Panc1 (cell line): Measurements from ENCODE around the gene ARFGAP1. TPM values are rescaled to one million over a fixed set of nuclear protein-coding genes. Genes with fewer than 3 reads are reported as not detected.
A peak's percentile ranks its signal among the peaks of the same experiment; 100 is the strongest.

Source experiments
- ATAC-seq: fragments of 200-7000 bp; cut with Tn5 transposase; 2 replicates; pipeline ENCODE4 v1.9.1; 2020; ENCODE audit warnings: mild to moderate bottlenecking, moderate library complexity
- BruUV-seq: library from RNA; stranded (reverse); fragments of 400-500 nt; replicated peaks from 2 replicates; lab custom pipeline; 2021; lab: Mats Ljungman, UMichigan
- CTCF ChIA-PET: fragments of 300-600 bp; sonication (Branson Sonifier 250); formaldehyde crosslinking; loops from one replicate; lab custom pipeline; 2022; ENCODE audit warnings: antibody characterized with exemption; lab: Charles Lee
- POLR2A ChIA-PET: fragments of 300-600 bp; sonication (Branson Sonifier 250); formaldehyde crosslinking; loops from one replicate; lab custom pipeline; 2022; ENCODE audit warnings: antibody characterized with exemption; lab: Charles Lee
- DNase-seq: peaks from one replicate; pipeline ENCODE4 v3.0.0-alpha.2; 2010; ENCODE audit warnings: low read depth, low spot score
- H3K27ac ChIP-seq: 2 replicates; pipeline ENCODE4 v1.5.1; 2011; ENCODE audit warnings: mild to moderate bottlenecking, low read length, inconsistent platforms
- H3K27me3 ChIP-seq: fragments of 200-500 bp; sonication (Bioruptor generic); 2 replicates; pipeline ENCODE4 v1.6.0; 2014; ENCODE audit warnings: low read length, inconsistent platforms; ENCODE audit not compliant: control insufficient read depth, insufficient read depth
- H3K36me3 ChIP-seq: fragments of 200-500 bp; sonication (Bioruptor generic); 2 replicates; pipeline ENCODE4 v1.5.1; 2014; ENCODE audit warnings: inconsistent platforms, mild to moderate bottlenecking, low read length, moderate library complexity; ENCODE audit not compliant: control insufficient read depth, insufficient read depth
- H3K4me1 ChIP-seq: 2 replicates; pipeline ENCODE4 v1.5.1; 2011; ENCODE audit warnings: inconsistent platforms, mild to moderate bottlenecking, low read length, moderate library complexity; ENCODE audit not compliant: control insufficient read depth, insufficient read depth
- H3K4me3 ChIP-seq, 2 experiments: 2 replicates each; pipeline ENCODE4 v1.5.1; 2011 to 2012; ENCODE audit warnings: low read depth in 2 of 2, low read length in 2 of 2, mild to moderate bottlenecking in 2 of 2, inconsistent platforms in 1 of 2, moderate library complexity in 1 of 2
- H3K9me3 ChIP-seq: fragments of 200-500 bp; sonication (Bioruptor generic); 2 replicates; pipeline ENCODE4 v1.5.1; 2014; ENCODE audit warnings: low read depth, mild to moderate bottlenecking, inconsistent platforms, low read length, moderate library complexity; ENCODE audit not compliant: control insufficient read depth, insufficient read depth
- POLR2AphosphoS5 ChIP-seq: IDR thresholded peaks from 2 replicates; pipeline ENCODE4 v1.6.1; 2012; ENCODE audit warnings: mild to moderate bottlenecking, low read depth, low read length, moderate library complexity
- REST ChIP-seq, 2 experiments: IDR thresholded peaks; 2 replicates each; pipeline ENCODE4 v1.6.1; 2011 to 2012; ENCODE audit warnings: low read depth in 2 of 2, control low read depth in 1 of 2, low read length in 1 of 2, mild to moderate bottlenecking in 1 of 2, moderate library complexity in 1 of 2; ENCODE audit not compliant: insufficient read depth in 1 of 2
- SIN3A ChIP-seq: IDR thresholded peaks from 2 replicates; pipeline ENCODE4 v1.6.1; 2012; ENCODE audit warnings: low read depth, mild to moderate bottlenecking, low read length, moderate library complexity, borderline replicate concordance; ENCODE audit not compliant: insufficient read depth
- TCF7L2 ChIP-seq: IDR thresholded peaks from 2 replicates; pipeline ENCODE4 v1.6.1; 2011; ENCODE audit warnings: mild to moderate bottlenecking, low read depth, low read length, inconsistent platforms
- in situ Hi-C: cut with HindIII; loops from 2 replicates; pipeline ENCODE4 v1.10.0; 2016; ENCODE audit warnings: low sequenced_read_pairs, low pct_unique_long_range_greater_than_20kb
- intact Hi-C: fragments of 100-400 bp; cut with micrococcal nuclease; formaldehyde crosslinking; loops from one replicate; pipeline ENCODE4 v1.10.0; 2022; ENCODE audit not compliant: unreplicated experiment
- total RNA-seq: library from RNA; stranded (reverse); gene quantifications from one replicate; pipeline ENCODE4 v1.2.1, GENCODE V29; 2021; ENCODE audit not compliant: unreplicated experiment
- TF ChIP-seq, protein P1 (sequence below): fragments of 450-650 bp; IDR thresholded peaks from 2 replicates; pipeline ENCODE4 v1.5.1; 2017; ENCODE audit warnings: mild to moderate bottlenecking

Gene ARFGAP1
- total RNA-seq, 1 experiment from 2014 or later: 110 TPM

GRCh38 chr20:63260521-63260920 lies 12.1 kb upstream of the ARFGAP1 start:
- BruUV-seq: no TSS peak
- Histone ChIP-seq H3K9me3 (no peaks in the 10 kb centered on the region), H3K4me3 (no peak overlapping the region), H3K4me1 (no peaks in the 10 kb centered on the region), H3K36me3 (no peaks in the 10 kb centered on the region), H3K27ac (no peak overlapping the region), H3K27me3 (no peaks in the 10 kb centered on the region)
- in situ Hi-C loops: no loop called here
- 0 out of 2 replicates have a peak, but pooled peaks have one; percentile 4 for ATAC-seq
- TF ChIP-seq SIN3A: no peak
- no peak for TF ChIP-seq POLR2AphosphoS5
- no peak for TF ChIP-seq TCF7L2
- TF ChIP-seq, protein P1, sequence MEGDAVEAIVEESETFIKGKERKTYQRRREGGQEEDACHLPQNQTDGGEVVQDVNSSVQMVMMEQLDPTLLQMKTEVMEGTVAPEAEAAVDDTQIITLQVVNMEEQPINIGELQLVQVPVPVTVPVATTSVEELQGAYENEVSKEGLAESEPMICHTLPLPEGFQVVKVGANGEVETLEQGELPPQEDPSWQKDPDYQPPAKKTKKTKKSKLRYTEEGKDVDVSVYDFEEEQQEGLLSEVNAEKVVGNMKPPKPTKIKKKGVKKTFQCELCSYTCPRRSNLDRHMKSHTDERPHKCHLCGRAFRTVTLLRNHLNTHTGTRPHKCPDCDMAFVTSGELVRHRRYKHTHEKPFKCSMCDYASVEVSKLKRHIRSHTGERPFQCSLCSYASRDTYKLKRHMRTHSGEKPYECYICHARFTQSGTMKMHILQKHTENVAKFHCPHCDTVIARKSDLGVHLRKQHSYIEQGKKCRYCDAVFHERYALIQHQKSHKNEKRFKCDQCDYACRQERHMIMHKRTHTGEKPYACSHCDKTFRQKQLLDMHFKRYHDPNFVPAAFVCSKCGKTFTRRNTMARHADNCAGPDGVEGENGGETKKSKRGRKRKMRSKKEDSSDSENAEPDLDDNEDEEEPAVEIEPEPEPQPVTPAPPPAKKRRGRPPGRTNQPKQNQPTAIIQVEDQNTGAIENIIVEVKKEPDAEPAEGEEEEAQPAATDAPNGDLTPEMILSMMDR: no peak
- no peak for TF ChIP-seq REST (IDR thresholded peaks at IDR 0.05; ENCODE audit: insufficient read depth in 1 of 2, low read depth in 2 of 2, low read length in 1 of 2)
- ChIA-PET POLR2A (no interaction called here), CTCF (no interaction called here)
- no peak for DNase-seq
- intact Hi-C loops: no loop called here

DNA sequence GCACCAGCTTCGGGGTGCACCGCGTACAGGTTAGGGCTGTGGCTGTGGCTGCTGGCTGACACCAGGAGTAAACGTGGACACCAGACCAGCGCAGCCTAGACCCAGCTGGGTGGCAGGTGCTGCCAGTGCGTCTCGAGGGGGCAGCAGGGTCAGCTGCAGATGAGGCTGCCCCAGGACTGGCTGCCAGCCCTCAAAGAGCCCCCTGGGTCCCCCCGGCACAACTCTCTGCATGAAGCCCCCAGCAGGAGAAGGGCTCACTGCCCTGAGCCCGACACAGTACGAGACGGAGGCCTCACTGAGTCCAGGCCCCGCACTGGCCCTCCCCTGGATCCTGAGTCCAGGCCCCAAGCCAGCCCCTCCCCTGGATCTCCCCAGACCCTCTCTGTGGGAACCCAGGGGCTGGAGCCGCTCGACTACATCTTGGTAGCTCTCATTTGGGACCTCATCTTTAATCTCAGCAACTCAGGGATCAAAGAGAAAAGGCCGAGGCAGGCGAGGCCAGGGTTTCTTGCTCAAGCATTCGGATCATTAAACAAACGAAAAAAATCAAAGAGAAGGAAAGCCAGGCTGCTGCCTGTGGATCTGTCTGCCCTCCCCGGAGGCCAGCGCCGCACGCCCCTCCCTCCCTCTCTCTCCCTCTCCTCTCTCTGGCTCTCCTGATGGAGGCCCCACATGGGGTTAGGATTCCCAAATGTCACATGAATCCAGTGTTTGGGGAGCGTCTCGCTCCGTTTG lies 11.4 kb upstream of the ARFGAP1 start:
- no peaks in the 10 kb centered on the region for H3K4me1 ChIP-seq
- no peaks in the 10 kb centered on the region for H3K27me3 ChIP-seq
- H3K4me3 ChIP-seq: no peak overlapping the region
- H3K27ac ChIP-seq: no peak overlapping the region
- TF ChIP-seq TCF7L2: no peak
- BruUV-seq: no TSS peak
- ATAC-seq (peak; percentile 23; the same call in 1 of the 2 replicates), DNase-seq (no peak)
- CTCF ChIA-PET: no interaction called here
- intact Hi-C loops (no loop called here), in situ Hi-C loops (no loop called here)
- no peaks in the 10 kb centered on the region for H3K9me3 ChIP-seq
- POLR2A ChIA-PET: no interaction called here
- H3K36me3 ChIP-seq: no peaks in the 10 kb centered on the region

DNA sequence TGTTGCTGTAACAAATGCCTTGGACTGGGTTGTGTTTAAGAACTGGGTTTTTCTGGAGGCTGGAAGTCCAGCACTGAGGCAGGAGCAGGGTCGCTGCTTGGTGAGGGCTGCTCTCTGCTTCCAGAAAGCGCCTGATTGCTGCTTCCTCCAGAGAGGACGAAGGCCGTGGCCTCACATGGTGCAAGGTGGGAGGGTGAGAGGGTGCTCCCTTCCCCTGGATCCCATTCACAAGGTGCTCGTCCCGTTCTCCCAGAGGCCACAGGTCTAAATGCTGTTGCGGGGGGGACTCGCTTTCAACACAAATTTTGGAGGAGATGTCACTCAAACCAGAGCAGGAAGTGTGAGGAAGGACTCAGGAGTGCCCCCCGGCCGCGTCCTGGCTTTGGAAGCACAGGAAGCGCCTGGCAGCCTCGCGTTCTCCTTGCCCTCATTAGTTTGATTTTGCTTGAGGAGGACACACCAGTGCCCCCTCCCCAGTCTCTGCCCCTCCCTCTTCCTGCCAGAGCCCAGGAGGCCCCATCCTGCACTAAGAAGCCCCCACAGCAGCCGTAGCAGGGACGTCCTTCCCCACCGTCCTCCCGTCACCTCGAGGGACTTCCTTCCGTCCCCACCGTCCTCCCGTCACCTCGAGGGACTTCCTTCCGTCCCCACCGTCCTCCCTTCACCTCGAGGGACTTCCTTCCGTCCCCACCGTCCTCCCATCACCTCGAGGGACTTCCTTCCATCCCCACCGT lies 10.7 kb upstream of the ARFGAP1 start:
- intact Hi-C loops: no loop called here
- POLR2A ChIA-PET: no interaction called here
- in situ Hi-C loops: no loop called here

More for the DNA sequence above, 10.7 kb upstream of the ARFGAP1 start:
- Histone ChIP-seq H3K4me1 (no peaks in the 10 kb centered on the region), H3K27ac (no peak overlapping the region), H3K36me3 (no peaks in the 10 kb centered on the region), H3K27me3 (no peaks in the 10 kb centered on the region), H3K4me3 (no peak overlapping the region), H3K9me3 (no peaks in the 10 kb centered on the region)
- no peak for DNase-seq
- no peak for ATAC-seq
- no TSS peak for BruUV-seq
- CTCF ChIA-PET: no interaction called here
- TF ChIP-seq, protein P1: no peak
